Measurements from ENCODE around the gene FBXO3. TPM values are rescaled to one million over a fixed set of nuclear protein-coding genes. Genes with fewer than 3 reads are reported as not detected.

The FBXO3 gene
- total RNA-seq, 1 experiment from 2014 or later, result 27.2 TPM

- CTCF ChIA-PET, result interaction anchor here (0.6 to 3.5 kb wide), 12 partner anchors 8 to 296 kb away, joined by 3 to 67 read pairs (median 4); no protein-coding TSS in a partner anchor
- no peaks in the 10 kb centered on the region for H3K27me3 ChIP-seq (ENCODE audit: insufficient read depth, low read length)
- H3K4me3 ChIP-seq (replicated peaks in 1 of 2; ENCODE audit: low read depth in 1 of 2, low read length in 2 of 2), result no peak overlapping the region
- no peak for TF ChIP-seq ELF1 (IDR thresholded peaks at IDR 0.05; ENCODE audit: borderline replicate concordance, low read depth)
- no peak for TF ChIP-seq FOSL1 (IDR thresholded peaks at IDR 0.05; ENCODE audit: low read depth)
- TF ChIP-seq CTCF (IDR thresholded peaks at IDR 0.05 in 2 of 3, conservative IDR thresholded peaks at IDR 0.05 in 1 of 3; ENCODE audit: borderline replicate concordance in 1 of 3, insufficient read depth in 1 of 3, low read depth in 2 of 3, low read length in 2 of 3), result peak; percentile 37 to 51 (median 47); a peak in 4 of 6 replicates
- no peak for TF ChIP-seq CBX3 (IDR thresholded peaks at IDR 0.05; ENCODE audit: low read depth)
- TF ChIP-seq CEBPB (IDR thresholded peaks at IDR 0.05; ENCODE audit: low read depth), result no peak
- no peak for TF ChIP-seq EGR1 (IDR thresholded peaks at IDR 0.05; ENCODE audit: low read depth)
- TF ChIP-seq RAD21 (IDR thresholded peaks at IDR 0.05; ENCODE audit: low read depth), result peak; percentile 66
- TF ChIP-seq YY1 (IDR thresholded peaks at IDR 0.05; ENCODE audit: extremely low read depth, insufficient replicate concordance, low read depth, low read length), result no peak
- RAD21 ChIA-PET (ENCODE audit: low non-redundant PET in 1 of 2, low total read pairs in 2 of 2, uncharacterized antibody in 2 of 2, unreplicated experiment in 2 of 2), result interaction anchor here in 1 of 2 experiments (1.8 to 2.0 kb wide), 2 partner anchors 21 to 26 kb away, joined by 6 to 12 read pairs; no protein-coding TSS in a partner anchor
- no peaks in the 10 kb centered on the region for H3K4me1 ChIP-seq (ENCODE audit: control insufficient read depth in 1 of 2, insufficient read depth in 2 of 2, low read length in 2 of 2)
- no peak overlapping the region for H3K27ac ChIP-seq (ENCODE audit: low read depth, low read length)
- no peaks in the 10 kb centered on the region for H3K9me3 ChIP-seq (ENCODE audit: control insufficient read depth in 1 of 2, insufficient read depth in 1 of 2, low read depth in 1 of 2, low read length in 2 of 2)
- POLR2A ChIA-PET, result interaction anchor here (0.9 to 1.7 kb wide), 3 partner anchors 21 to 26 kb away, joined by 3 to 4 read pairs (median 4); no protein-coding TSS in a partner anchor
- peaks cover 47% of the 10 kb centered on the region for H3K79me2 ChIP-seq (ENCODE audit: insufficient read depth, low read length)
- ATAC-seq (peak; percentile 75), DNase-seq (ENCODE audit: low read depth, low spot score) (no peak)
- no peak overlapping the region for H3K9ac ChIP-seq (ENCODE audit: low read length)
- intact Hi-C loops (cut with micrococcal nuclease), result loop anchor here (1.0 kb wide), 1 partner anchor 113 kb away; no protein-coding TSS in a partner anchor
- H3K9me2 ChIP-seq (ENCODE audit: insufficient read depth), result no peaks in the 10 kb centered on the region
- BruUV-seq (replicated peaks), result no TSS peak
- H4K20me1 ChIP-seq (ENCODE audit: insufficient read depth), result no peaks in the 10 kb centered on the region; the same call in 1 of the 2 replicates
- H2AFZ ChIP-seq (ENCODE audit: low read depth, low read length, poor library complexity, severe bottlenecking), result no peak overlapping the region
- H3K4me2 ChIP-seq (ENCODE audit: low read length), result no peak overlapping the region
- H3K36me3 ChIP-seq (ENCODE audit: control insufficient read depth in 1 of 2, insufficient read depth in 2 of 2, low read length in 2 of 2), result peaks cover 17 to 33% of the 10 kb centered on the region in 2 experiments
These were observed 58.1 kb downstream of the FBXO3 start for GRCh38 chr11:33716243-33716642.
